GM12801 (cell line): ENCODE data around the gene GDI1.

ENCODE experiments used
- TF ChIP-seq, protein P1 (sequence below): IDR thresholded peaks from one replicate; pipeline ENCODE4 v1.5.1; 2011; ENCODE audit warnings: control low read depth; ENCODE audit not compliant: insufficient read length; ENCODE audit errors: extremely low read depth

GDI1 gene

DNA sequence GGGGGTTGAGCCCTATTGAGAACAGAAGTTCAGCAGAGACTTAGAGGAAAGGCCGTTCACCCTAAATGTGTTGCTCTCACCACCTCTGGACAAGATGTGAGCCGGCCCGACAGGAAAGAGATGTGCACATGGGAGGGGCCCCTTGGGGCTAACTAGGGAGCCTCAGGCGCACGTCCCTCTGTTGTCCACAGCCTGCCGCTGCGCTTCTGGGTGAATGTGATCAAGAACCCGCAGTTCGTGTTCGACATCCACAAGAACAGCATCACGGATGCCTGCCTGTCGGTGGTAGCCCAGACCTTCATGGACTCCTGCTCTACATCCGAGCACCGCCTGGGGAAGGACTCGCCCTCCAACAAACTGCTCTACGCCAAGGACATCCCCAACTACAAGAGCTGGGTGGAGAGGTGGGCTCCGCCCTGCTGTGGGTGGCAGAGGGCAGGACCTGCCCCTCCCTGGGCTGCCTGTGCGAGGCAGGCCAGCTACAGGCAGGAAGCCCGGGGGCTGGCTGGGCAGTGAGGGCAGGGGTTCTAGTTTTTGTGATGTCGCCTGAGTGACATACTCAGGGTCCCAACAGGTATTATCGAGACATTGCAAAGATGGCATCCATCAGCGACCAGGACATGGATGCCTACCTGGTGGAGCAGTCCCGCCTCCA, 34.1 kb downstream of the GDI1 start:
- TF ChIP-seq, protein P1, sequence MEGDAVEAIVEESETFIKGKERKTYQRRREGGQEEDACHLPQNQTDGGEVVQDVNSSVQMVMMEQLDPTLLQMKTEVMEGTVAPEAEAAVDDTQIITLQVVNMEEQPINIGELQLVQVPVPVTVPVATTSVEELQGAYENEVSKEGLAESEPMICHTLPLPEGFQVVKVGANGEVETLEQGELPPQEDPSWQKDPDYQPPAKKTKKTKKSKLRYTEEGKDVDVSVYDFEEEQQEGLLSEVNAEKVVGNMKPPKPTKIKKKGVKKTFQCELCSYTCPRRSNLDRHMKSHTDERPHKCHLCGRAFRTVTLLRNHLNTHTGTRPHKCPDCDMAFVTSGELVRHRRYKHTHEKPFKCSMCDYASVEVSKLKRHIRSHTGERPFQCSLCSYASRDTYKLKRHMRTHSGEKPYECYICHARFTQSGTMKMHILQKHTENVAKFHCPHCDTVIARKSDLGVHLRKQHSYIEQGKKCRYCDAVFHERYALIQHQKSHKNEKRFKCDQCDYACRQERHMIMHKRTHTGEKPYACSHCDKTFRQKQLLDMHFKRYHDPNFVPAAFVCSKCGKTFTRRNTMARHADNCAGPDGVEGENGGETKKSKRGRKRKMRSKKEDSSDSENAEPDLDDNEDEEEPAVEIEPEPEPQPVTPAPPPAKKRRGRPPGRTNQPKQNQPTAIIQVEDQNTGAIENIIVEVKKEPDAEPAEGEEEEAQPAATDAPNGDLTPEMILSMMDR, result no peak

DNA sequence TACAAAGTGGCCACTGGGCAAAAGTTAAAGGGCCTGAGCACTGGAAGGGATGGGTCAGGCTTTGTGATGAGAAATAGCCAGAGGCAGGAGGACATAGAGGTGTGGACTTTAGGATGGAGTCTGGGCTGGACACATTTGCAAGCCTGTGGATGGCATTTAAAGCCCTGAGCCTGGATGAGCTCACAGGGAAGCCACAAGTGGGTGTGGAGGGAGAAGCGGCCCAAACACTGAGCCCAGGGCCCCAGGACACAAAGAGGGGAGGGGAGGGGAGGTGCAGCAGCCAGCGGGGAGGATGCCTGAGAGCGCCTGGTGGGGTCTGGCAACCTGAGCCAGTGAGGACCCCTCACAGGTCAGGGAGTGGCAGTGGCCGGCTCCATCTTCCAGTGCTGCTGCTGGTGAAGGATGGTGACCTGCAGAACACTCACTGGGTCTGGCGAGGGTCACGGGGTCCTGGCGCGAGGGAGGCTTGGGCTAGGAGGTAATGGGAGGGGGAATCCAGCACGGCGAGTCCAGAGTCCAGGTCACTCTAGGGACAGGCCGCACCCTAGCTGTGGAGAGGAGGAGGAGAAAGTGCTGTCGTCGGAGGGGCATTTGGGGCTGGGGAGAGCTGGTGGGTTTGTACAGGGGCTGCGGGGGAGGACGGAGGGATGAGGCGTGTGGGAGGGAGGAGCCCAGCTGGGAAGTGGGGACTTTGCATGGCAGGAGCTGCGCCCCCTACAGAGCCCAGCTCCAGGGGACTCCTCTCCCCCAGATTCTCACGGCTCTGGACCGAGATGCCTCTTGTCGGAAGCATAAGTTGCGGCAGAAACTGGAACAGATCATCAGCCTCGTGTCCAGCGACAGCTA, 35.1 kb downstream of the GDI1 start:
- TF ChIP-seq, protein P1, result no peak

DNA sequence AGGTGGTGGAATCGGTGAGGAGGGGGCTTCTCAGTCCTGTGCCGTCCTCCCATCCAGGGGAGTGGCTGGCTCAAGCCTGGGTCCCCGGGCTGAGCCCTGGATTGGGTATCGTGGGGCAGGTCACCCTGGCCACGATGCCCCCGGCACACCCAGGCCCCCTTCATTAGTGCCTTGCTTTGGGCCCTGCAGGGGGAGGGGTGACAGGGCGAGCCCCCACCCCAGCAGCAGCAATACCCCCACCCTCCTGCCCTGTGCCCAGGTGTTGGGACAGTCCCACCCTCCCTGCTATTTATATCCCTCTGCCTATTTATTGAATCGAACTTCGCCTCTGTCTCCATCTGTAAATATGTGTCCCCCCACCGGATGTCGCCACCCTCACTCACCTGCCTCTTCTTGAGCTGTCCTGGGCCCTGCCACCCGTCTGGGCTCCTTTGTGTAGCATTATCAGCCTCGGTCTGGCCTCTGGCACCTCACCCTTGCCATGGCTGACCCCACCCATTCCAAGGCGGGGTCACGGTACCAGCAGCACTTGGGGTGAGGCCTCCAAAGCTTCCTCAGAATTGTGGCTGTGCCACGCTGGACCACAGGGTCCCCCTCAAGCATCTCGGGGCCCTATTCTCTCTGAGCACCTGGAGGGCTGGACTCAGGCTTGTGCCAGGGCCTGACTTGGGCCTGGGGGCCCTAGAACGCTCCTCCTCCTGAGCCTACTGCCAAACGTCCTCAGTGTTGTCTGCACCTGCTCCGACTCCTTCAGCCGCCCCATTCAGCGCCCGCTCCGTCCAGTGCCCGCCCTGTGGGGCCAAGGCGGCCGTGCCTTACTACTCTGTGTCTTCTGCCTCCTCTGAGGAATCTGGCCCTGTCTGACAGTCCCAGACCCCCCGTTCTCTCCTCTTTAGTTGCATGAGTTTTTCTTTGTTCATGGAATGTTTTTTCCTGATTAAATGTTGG, 36.0 kb downstream of the GDI1 start:
- TF ChIP-seq, protein P1, result no peak

DNA sequence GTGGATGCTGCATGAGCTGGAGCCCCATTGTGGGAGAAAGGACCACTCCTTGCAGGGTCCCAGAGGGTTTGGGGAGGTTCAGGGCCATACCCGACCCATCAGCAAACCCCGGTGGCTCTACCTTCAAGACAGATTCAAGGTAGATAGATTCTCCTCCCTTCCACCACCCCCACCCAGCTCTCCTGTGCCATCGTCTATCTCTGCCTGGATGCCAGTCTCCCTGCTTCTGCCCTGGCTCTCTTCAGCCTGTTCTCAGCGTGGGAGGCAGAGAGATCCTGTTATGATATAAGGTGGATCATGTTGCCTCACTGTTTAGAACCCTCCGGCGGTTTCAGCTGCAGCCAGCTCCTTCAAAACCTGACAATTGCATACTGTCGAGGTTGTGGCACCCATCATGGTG, 36.7 kb downstream of the GDI1 start:
- TF ChIP-seq, protein P1, result no peak

DNA sequence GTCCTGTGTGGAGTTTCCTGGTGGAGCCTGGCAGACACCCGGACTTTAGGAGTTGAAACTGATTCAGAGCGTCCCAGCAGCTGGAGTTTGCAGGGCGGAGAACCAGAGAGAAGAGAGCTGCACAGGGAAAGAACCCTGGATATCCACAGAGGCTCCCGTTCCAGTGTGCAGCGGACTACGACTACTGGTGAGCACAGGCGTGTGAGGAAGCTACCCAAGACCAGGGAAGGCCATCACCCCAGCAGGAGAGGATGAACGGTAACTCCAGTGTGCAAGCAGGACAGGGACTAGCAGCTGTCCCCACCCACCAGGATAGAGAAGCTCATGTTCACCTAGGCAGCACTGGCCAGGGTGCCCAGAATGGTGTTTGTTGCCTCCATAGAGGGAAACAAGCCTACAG, 39.9 kb downstream of the GDI1 start:
- TF ChIP-seq, protein P1, result no peak

DNA sequence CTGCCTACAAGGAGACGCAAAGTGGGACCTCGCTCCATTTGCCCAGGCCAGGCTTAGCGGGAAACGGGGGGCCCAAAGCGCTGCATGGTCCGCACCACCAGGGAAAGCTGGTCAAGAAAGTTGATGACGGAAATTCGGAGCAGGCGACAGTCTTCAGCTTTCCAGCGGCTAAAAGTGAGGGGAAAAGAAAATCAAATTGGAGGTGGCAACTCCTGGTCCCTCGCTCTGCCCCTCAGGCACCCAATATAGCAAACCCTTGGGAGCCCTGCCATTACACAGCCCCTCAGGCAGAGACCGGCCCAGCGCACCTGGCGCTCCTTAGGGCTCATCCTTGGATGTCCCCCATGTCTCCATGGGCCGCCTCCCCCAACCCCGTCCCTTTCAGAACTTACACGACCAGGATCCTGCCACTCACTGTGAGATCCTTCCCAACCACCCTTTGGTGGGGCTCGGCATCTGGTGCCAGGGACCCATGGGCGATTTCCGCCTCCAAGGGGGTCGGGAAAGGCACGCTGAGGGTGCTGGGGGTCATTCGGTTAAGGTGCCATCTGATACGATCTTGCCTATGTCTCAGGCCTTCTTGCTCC, 41.0 kb downstream of the GDI1 start:
- TF ChIP-seq, protein P1, result no peak
